Pulmonary artery endothelial cell (primary cell): Measurements from ENCODE around the gene AP1G1. TPM values are rescaled to one million over a fixed set of nuclear protein-coding genes. Genes with fewer than 3 reads are reported as not detected.
"Not testable (repeated sequence)": the region's sequence is repeated elsewhere in the genome, so short reads cannot be mapped to it uniquely, and the experiment has no call there.

Experiments used
- DNase-seq: peaks from one replicate; pipeline ENCODE4 v3.0.0-alpha.2; 2011; ENCODE audit warnings: low read depth, low spot score
- total RNA-seq: library from RNA; depleted of rRNA; stranded (reverse); fragments of >200 nt; gene quantifications from 2 replicates; pipeline ENCODE4 v1.2.3, GENCODE V29; 2014

The AP1G1 gene
- total RNA-seq, 1 donor from 2014 or later, result 44.6 TPM

- DNase-seq, result no peak
Measured at GRCh38 chr16:71706046-71706445, 102.6 kb downstream of the AP1G1 start.

- DNase-seq, result no peak
Measured at GRCh38 chr16:71703333-71703732, 105.3 kb downstream of the AP1G1 start.

- no peak for DNase-seq
Measured at GRCh38 chr16:71700831-71701230, 107.8 kb downstream of the AP1G1 start.

- DNase-seq, result no peak
Measured at GRCh38 chr16:71698491-71698890, 110.1 kb downstream of the AP1G1 start.

- no peak for DNase-seq
Measured at GRCh38 chr16:71693164-71693563, 115.5 kb downstream of the AP1G1 start.

GRCh38 chr16:71689901-71690300, 118.7 kb downstream of the AP1G1 start:
- no peak for DNase-seq

- no peak for DNase-seq
Measured at GRCh38 chr16:71687861-71688260, 120.8 kb downstream of the AP1G1 start.

- not testable (repeated sequence) for DNase-seq
Measured at GRCh38 chr16:71684280-71684679, 124.4 kb downstream of the AP1G1 start.

GRCh38 chr16:71681360-71681759, 127.3 kb downstream of the AP1G1 start:
- DNase-seq, result no peak

Other genes starting within 250 kb of the AP1G1 start
- not detected in 2 replicates for gene TAT, start 231.7 kb downstream of the AP1G1 start, total RNA-seq
- not detected in 2 replicates for gene MARVELD3, start 182.7 kb downstream of the AP1G1 start, total RNA-seq
- gene PHLPP2, start 84.1 kb downstream of the AP1G1 start, total RNA-seq, result 5.9 and 9.7 TPM in 2 replicates
- gene ATXN1L, start 37.1 kb upstream of the AP1G1 start, total RNA-seq, result 14.1 and 17.0 TPM in 2 replicates
- gene ZNF821, start 75.3 kb upstream of the AP1G1 start, total RNA-seq, result 4.7 and 5.2 TPM in 2 replicates
- 136 and 207 TPM in 2 replicates for gene IST1, start 86.7 kb upstream of the AP1G1 start, total RNA-seq
- not detected in 2 replicates for gene PKD1L3, start 191.6 kb upstream of the AP1G1 start, total RNA-seq
- gene DHODH, start 199.9 kb upstream of the AP1G1 start, total RNA-seq, result 6.0 and 6.9 TPM in 2 replicates
- not detected in 2 replicates for gene HP, start 245.7 kb upstream of the AP1G1 start, total RNA-seq